ENCODE results near the gene ANKRD29.

GRCh38 chr18:23682472-23682871 is 19.8 kb upstream of the ANKRD29 start:
- no peak for TF ChIP-seq CTCF (IDR thresholded peaks at IDR 0.05)
- no peak for TF ChIP-seq EP300 (IDR thresholded peaks at IDR 0.05)
